Mesendoderm (in vitro differentiated cells): ENCODE data around the gene NETO2.

Experiments
- DNase-seq: peaks from one replicate; pipeline ENCODE4 v3.0.0; 2013
- H2AK5ac ChIP-seq: 2 replicates; pipeline ENCODE4 v1.6.1; 2013; ENCODE audit warnings: low read length, inconsistent platforms
- H2BK120ac ChIP-seq: 2 replicates; pipeline ENCODE4 v1.6.1; 2013; ENCODE audit warnings: low read depth, mild to moderate bottlenecking, low read length, moderate library complexity, mixed read lengths
- H2BK15ac ChIP-seq: replicated peaks from 2 replicates; pipeline ENCODE4 v1.6.1; 2013; ENCODE audit warnings: low read depth, mild to moderate bottlenecking, moderate library complexity
- H2BK5ac ChIP-seq: 2 replicates; pipeline ENCODE4 v1.6.1; 2013; ENCODE audit warnings: low read length, inconsistent platforms
- H3K18ac ChIP-seq: 2 replicates; pipeline ENCODE4 v1.6.1; 2013; ENCODE audit warnings: mild to moderate bottlenecking, low read length, mixed read lengths
- H3K23ac ChIP-seq: one replicate; pipeline ENCODE4 v1.6.1; 2013; ENCODE audit warnings: low read length
- H3K27ac ChIP-seq: 2 replicates; pipeline ENCODE4 v1.5.1; 2013; ENCODE audit warnings: low read depth, mild to moderate bottlenecking, inconsistent platforms, low read length, moderate library complexity
- H3K27me3 ChIP-seq: 2 replicates; pipeline ENCODE4 v1.6.1; 2013; ENCODE audit warnings: low read length, control low read depth, mild to moderate bottlenecking, inconsistent platforms; ENCODE audit not compliant: insufficient read depth, poor library complexity
- H3K36me3 ChIP-seq: 2 replicates; pipeline ENCODE4 v1.6.1; 2013; ENCODE audit warnings: low read length, inconsistent platforms; ENCODE audit not compliant: control insufficient read depth, insufficient read depth
- H3K4ac ChIP-seq: one replicate; pipeline ENCODE4 v1.6.1; 2013; ENCODE audit warnings: low read depth, mild to moderate bottlenecking, low read length, moderate library complexity
- H3K4me1 ChIP-seq: 2 replicates; pipeline ENCODE4 v1.6.1; 2013; ENCODE audit warnings: low read depth, low read length, inconsistent platforms; ENCODE audit not compliant: control insufficient read depth
- H3K4me2 ChIP-seq: 2 replicates; pipeline ENCODE4 v1.6.1; 2013; ENCODE audit warnings: low read length
- H3K4me3 ChIP-seq: 2 replicates; pipeline ENCODE4 v1.5.1; 2013; ENCODE audit warnings: mild to moderate bottlenecking, low read length
- H3K56ac ChIP-seq: one replicate; pipeline ENCODE4 v1.6.1; 2013; ENCODE audit warnings: low read length
- H3K79me1 ChIP-seq: 2 replicates; pipeline ENCODE4 v1.6.1; 2013; ENCODE audit warnings: low read length, inconsistent platforms
- H3K79me2 ChIP-seq: 2 replicates; pipeline ENCODE4 v1.6.1; 2013; ENCODE audit warnings: mild to moderate bottlenecking, low read length; ENCODE audit not compliant: control insufficient read depth, insufficient read depth
- H3K9ac ChIP-seq: 2 replicates; pipeline ENCODE4 v1.6.1; 2013; ENCODE audit warnings: low read length, inconsistent platforms
- H4K5ac ChIP-seq: one replicate; pipeline ENCODE4 v1.6.1; 2013; ENCODE audit warnings: low read length
- H4K8ac ChIP-seq: one replicate; pipeline ENCODE4 v1.6.1; 2013; ENCODE audit warnings: low read depth, mild to moderate bottlenecking, control low read depth, low read length, moderate library complexity
- WGBS: extraction: QIAGEN DNeasy Blood & Tissue Kit; methylation state at CpG from one replicate; pipeline ENCODE4 v1.1.7; 2013; ENCODE audit warnings: low lambda C conversion rate, missing lambda C conversion rate; ENCODE audit not compliant: insufficient coverage; ENCODE audit errors: extremely low coverage; 5-methylcytosine and 5-hydroxymethylcytosine counted together

Gene NETO2

GRCh38 chr16:47052666-47053640, 90.8 kb downstream of the NETO2 start:
- Histone ChIP-seq H3K4ac (no peak overlapping the region), H2BK15ac (no peak overlapping the region), H3K4me2 (no peak overlapping the region), H3K36me3 (no peaks in the 10 kb centered on the region), H4K5ac (no peak overlapping the region), H3K79me1 (no peaks in the 10 kb centered on the region), H3K23ac (no peak overlapping the region), H2BK120ac (no peak overlapping the region), H3K56ac (no peak overlapping the region), H4K8ac (no peak overlapping the region), H3K4me1 (no peaks in the 10 kb centered on the region), H3K9ac (no peak overlapping the region), H2BK5ac (no peak overlapping the region), H3K27me3 (no peaks in the 10 kb centered on the region), H3K18ac (no peak overlapping the region), H3K4me3 (no peak overlapping the region), H2AK5ac (no peak overlapping the region), H3K79me2 (no peaks in the 10 kb centered on the region), H3K27ac (no peak overlapping the region)
- no CpG with 5 or more reads among the region's 13 CpGs for WGBS
- no peak for DNase-seq

GRCh38 chr16:47051031-47051430, 92.7 kb downstream of the NETO2 start:
- Histone ChIP-seq H3K27ac (no peak overlapping the region), H2BK5ac (no peak overlapping the region)

GRCh38 chr16:47049901-47050583, 93.7 kb downstream of the NETO2 start:
- WGBS, result no CpG with 5 or more reads among the region's 12 CpGs
- no peak overlapping the region for H3K56ac ChIP-seq
- H2BK120ac ChIP-seq, result no peak overlapping the region
- H2BK5ac ChIP-seq, result no peak overlapping the region
- H2AK5ac ChIP-seq, result no peak overlapping the region
- H3K27ac ChIP-seq, result no peak overlapping the region
- H3K4ac ChIP-seq, result no peak overlapping the region
- no peaks in the 10 kb centered on the region for H3K79me2 ChIP-seq
- no peak overlapping the region for H3K23ac ChIP-seq
- no peak overlapping the region for H4K8ac ChIP-seq
- no peak overlapping the region for H2BK15ac ChIP-seq
- DNase-seq, result no peak
- H3K4me1 ChIP-seq, result no peaks in the 10 kb centered on the region
- H3K4me2 ChIP-seq, result no peak overlapping the region
- no peak overlapping the region for H4K5ac ChIP-seq
- H3K18ac ChIP-seq, result no peak overlapping the region
- no peak overlapping the region for H3K4me3 ChIP-seq
- H3K27me3 ChIP-seq, result no peaks in the 10 kb centered on the region
- H3K9ac ChIP-seq, result no peak overlapping the region
- no peaks in the 10 kb centered on the region for H3K79me1 ChIP-seq
- no peaks in the 10 kb centered on the region for H3K36me3 ChIP-seq

More at GRCh38 chr16:47051031-47051430, 92.7 kb downstream of the NETO2 start:
- Histone ChIP-seq H3K4me2 (no peak overlapping the region), H2AK5ac (no peak overlapping the region), H3K79me2 (no peaks in the 10 kb centered on the region), H3K9ac (no peak overlapping the region), H4K8ac (no peak overlapping the region), H3K27me3 (no peaks in the 10 kb centered on the region), H3K4me1 (no peaks in the 10 kb centered on the region), H3K56ac (no peak overlapping the region), H3K23ac (no peak overlapping the region), H2BK120ac (no peak overlapping the region), H3K4me3 (no peak overlapping the region), H3K36me3 (no peaks in the 10 kb centered on the region), H2BK15ac (no peak overlapping the region), H3K4ac (no peak overlapping the region), H3K18ac (no peak overlapping the region), H4K5ac (no peak overlapping the region), H3K79me1 (no peaks in the 10 kb centered on the region)
- no peak for DNase-seq
- no CpG with 5 or more reads among the region's 10 CpGs for WGBS

- Histone ChIP-seq H2BK120ac (no peak overlapping the region), H2BK15ac (no peak overlapping the region), H3K9ac (no peak overlapping the region), H2BK5ac (no peak overlapping the region), H3K27me3 (no peaks in the 10 kb centered on the region), H3K4me1 (no peaks in the 10 kb centered on the region), H2AK5ac (no peak overlapping the region), H3K4me3 (no peak overlapping the region), H3K4ac (no peak overlapping the region), H3K56ac (no peak overlapping the region), H4K5ac (no peak overlapping the region), H3K27ac (no peak overlapping the region), H3K79me1 (no peaks in the 10 kb centered on the region), H3K23ac (no peak overlapping the region), H3K4me2 (no peak overlapping the region), H4K8ac (no peak overlapping the region), H3K79me2 (no peaks in the 10 kb centered on the region), H3K18ac (no peak overlapping the region), H3K36me3 (no peaks in the 10 kb centered on the region)
- no CpG with 5 or more reads among the region's 5 CpGs for WGBS
- DNase-seq, result no peak
Measured at GRCh38 chr16:47047524-47048203, 96.1 kb downstream of the NETO2 start.

GRCh38 chr16:47046726-47047523, 96.8 kb downstream of the NETO2 start:
- no peak overlapping the region for H2AK5ac ChIP-seq
- H3K4me1 ChIP-seq, result no peaks in the 10 kb centered on the region
- no peak overlapping the region for H3K18ac ChIP-seq
- H3K27me3 ChIP-seq, result no peaks in the 10 kb centered on the region
- no peak overlapping the region for H3K4me2 ChIP-seq
- no peak overlapping the region for H3K23ac ChIP-seq
- no peaks in the 10 kb centered on the region for H3K79me2 ChIP-seq
- DNase-seq, result no peak
- no peak overlapping the region for H3K56ac ChIP-seq
- H3K4me3 ChIP-seq, result no peak overlapping the region
- no peak overlapping the region for H2BK15ac ChIP-seq
- H2BK5ac ChIP-seq, result no peak overlapping the region
- no peak overlapping the region for H3K4ac ChIP-seq
- H3K9ac ChIP-seq, result no peak overlapping the region
- WGBS, result no CpG with 5 or more reads among the region's 8 CpGs
- H2BK120ac ChIP-seq, result no peak overlapping the region
- H3K79me1 ChIP-seq, result no peaks in the 10 kb centered on the region
- H3K27ac ChIP-seq, result no peak overlapping the region
- H4K5ac ChIP-seq, result no peak overlapping the region
- no peaks in the 10 kb centered on the region for H3K36me3 ChIP-seq
- no peak overlapping the region for H4K8ac ChIP-seq
